ENCODE measurements around the gene LMCD1. TPM values are rescaled to one million over a fixed set of nuclear protein-coding genes. Genes with fewer than 3 reads are reported as not detected.

Gene LMCD1
- total and polyA plus RNA-seq, 2 donors (not counting 1 experiment from before 2014, with no cell fraction given): 1.4 to 4.9 TPM

DNA sequence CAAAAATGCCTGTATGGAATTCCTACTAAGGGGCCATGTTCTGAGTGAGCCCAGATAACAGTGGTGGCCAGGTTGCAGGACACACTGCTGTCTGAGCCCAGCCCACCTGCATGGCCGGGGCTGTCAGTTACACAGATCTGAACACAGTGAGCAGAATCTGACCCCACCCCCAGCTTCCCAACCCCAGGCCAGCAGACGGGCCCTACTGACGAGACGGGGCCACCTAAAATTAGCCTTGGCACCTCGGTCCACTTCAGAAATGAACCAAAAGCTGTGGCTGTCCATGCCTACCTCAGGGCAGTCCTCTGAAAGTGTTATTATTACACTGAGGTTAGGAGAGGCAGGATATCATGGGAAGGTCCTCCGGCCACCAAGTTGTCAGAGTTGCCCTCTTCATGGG is 51.8 kb downstream of the LMCD1 start:
- TF ChIP-seq EZH2 (IDR thresholded peaks at IDR 0.05; ENCODE audit: borderline replicate concordance, insufficient read depth, low read depth, low read length, poor library complexity, severe bottlenecking): no peak
- TF ChIP-seq, protein P1, sequence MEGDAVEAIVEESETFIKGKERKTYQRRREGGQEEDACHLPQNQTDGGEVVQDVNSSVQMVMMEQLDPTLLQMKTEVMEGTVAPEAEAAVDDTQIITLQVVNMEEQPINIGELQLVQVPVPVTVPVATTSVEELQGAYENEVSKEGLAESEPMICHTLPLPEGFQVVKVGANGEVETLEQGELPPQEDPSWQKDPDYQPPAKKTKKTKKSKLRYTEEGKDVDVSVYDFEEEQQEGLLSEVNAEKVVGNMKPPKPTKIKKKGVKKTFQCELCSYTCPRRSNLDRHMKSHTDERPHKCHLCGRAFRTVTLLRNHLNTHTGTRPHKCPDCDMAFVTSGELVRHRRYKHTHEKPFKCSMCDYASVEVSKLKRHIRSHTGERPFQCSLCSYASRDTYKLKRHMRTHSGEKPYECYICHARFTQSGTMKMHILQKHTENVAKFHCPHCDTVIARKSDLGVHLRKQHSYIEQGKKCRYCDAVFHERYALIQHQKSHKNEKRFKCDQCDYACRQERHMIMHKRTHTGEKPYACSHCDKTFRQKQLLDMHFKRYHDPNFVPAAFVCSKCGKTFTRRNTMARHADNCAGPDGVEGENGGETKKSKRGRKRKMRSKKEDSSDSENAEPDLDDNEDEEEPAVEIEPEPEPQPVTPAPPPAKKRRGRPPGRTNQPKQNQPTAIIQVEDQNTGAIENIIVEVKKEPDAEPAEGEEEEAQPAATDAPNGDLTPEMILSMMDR (IDR thresholded peaks at IDR 0.05): no peak
- Histone ChIP-seq H3K4me2 (replicated peaks; ENCODE audit: low read depth, low read length, poor library complexity, severe bottlenecking) (no peak overlapping the region), H3K27ac (ENCODE audit: low read length in 2 of 2) (no peak overlapping the region), H2AFZ (ENCODE audit: insufficient read depth, low read depth, low read length, poor library complexity, severe bottlenecking) (no peak overlapping the region), H3K27me3 (replicated peaks in 1 of 4; ENCODE audit: control extremely low read depth in 1 of 4, control insufficient read depth in 3 of 4, insufficient read depth in 4 of 4, low read length in 3 of 4) (no peaks in the 10 kb centered on the region), H4K20me1 (ENCODE audit: control insufficient read depth, insufficient read depth, low read length, poor library complexity, severe bottlenecking) (no peaks in the 10 kb centered on the region), H3K36me3 (replicated peaks in 1 of 2; ENCODE audit: control extremely low read depth in 1 of 2, control insufficient read depth in 1 of 2, extremely low read depth in 1 of 2, insufficient read depth in 2 of 2, low read length in 1 of 2) (no peaks in the 10 kb centered on the region), H3K4me1 (ENCODE audit: control insufficient read depth in 2 of 2, insufficient read depth in 2 of 2, low read length in 2 of 2) (no peaks in the 10 kb centered on the region), H3K9me3 (ENCODE audit: control extremely low read depth in 1 of 3, control insufficient read depth in 2 of 3, insufficient read depth in 1 of 3, low read length in 2 of 3) (peaks cover 0 to 2% (median 0%) of the 10 kb centered on the region in 3 donors), H3K4me3 (ENCODE audit: control extremely low read depth in 1 of 5, extremely low read depth in 1 of 5, insufficient read depth in 1 of 5, low read depth in 2 of 5, low read length in 4 of 5) (no peak overlapping the region), H3K79me2 (ENCODE audit: control insufficient read depth, insufficient read depth, low read length) (no peaks in the 10 kb centered on the region), H3K9ac (ENCODE audit: low read length) (no peak overlapping the region)
- POLR2A ChIA-PET: no interaction called here
- 87% methylated on average over 4 of the region's 6 CpGs for WGBS (ENCODE audit: insufficient coverage)
- no peaks in the 10 kb centered on the region for H3K9me3 Mint-ChIP-seq (ENCODE audit: insufficient read depth)
- no peaks in the 10 kb centered on the region for H3K27me3 Mint-ChIP-seq
- intact Hi-C loops (cut with micrococcal nuclease): no loop called here
- CTCF ChIA-PET: no interaction called here
- no peak for DNase-seq
- H3K27ac Mint-ChIP-seq: no peak overlapping the region
- H3K4me3 Mint-ChIP-seq: no peak overlapping the region
- ATAC-seq (ENCODE audit: low read depth): no peak
- H3K4me1 Mint-ChIP-seq: no peaks in the 10 kb centered on the region

DNA sequence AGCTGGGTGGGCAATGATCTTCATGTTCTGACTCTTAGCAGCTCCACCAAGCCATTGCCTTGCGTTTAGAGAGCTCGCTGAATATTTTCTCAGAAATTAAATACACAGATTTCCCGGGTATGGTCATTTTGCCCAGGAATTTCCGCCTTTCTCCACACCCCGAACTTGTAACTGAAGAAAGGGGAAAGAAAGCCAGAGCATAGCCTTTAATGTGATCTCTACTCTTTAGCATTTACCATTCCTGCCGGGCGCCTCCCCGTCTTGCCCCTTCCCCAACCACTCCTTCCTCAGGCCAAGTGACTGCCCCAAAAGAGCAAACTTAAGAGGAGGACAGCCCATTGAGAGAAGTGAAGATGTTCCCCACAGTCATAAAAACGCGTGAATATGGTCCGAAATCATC is 53.1 kb downstream of the LMCD1 start:
- DNase-seq (no peak), ATAC-seq (ENCODE audit: low read depth) (no peak)
- Mint-ChIP-seq H3K27me3 (no peaks in the 10 kb centered on the region), H3K4me1 (no peaks in the 10 kb centered on the region), H3K27ac (no peak overlapping the region), H3K4me3 (no peak overlapping the region), H3K9me3 (ENCODE audit: insufficient read depth) (no peaks in the 10 kb centered on the region)
- ChIA-PET POLR2A (no interaction called here), CTCF (no interaction called here)
- Histone ChIP-seq H3K79me2 (ENCODE audit: control insufficient read depth, insufficient read depth, low read length) (no peaks in the 10 kb centered on the region), H3K4me1 (ENCODE audit: control insufficient read depth in 2 of 2, insufficient read depth in 2 of 2, low read length in 2 of 2) (no peaks in the 10 kb centered on the region), H3K9ac (ENCODE audit: low read length) (no peak overlapping the region), H3K4me3 (ENCODE audit: control extremely low read depth in 1 of 5, extremely low read depth in 1 of 5, insufficient read depth in 1 of 5, low read depth in 2 of 5, low read length in 4 of 5) (no peak overlapping the region), H3K9me3 (ENCODE audit: control extremely low read depth in 1 of 3, control insufficient read depth in 2 of 3, insufficient read depth in 1 of 3, low read length in 2 of 3) (peaks cover 0 to 2% (median 0%) of the 10 kb centered on the region in 3 donors), H4K20me1 (ENCODE audit: control insufficient read depth, insufficient read depth, low read length, poor library complexity, severe bottlenecking) (no peaks in the 10 kb centered on the region), H3K4me2 (replicated peaks; ENCODE audit: low read depth, low read length, poor library complexity, severe bottlenecking) (no peak overlapping the region), H2AFZ (ENCODE audit: insufficient read depth, low read depth, low read length, poor library complexity, severe bottlenecking) (no peak overlapping the region), H3K36me3 (replicated peaks in 1 of 2; ENCODE audit: control extremely low read depth in 1 of 2, control insufficient read depth in 1 of 2, extremely low read depth in 1 of 2, insufficient read depth in 2 of 2, low read length in 1 of 2) (no peaks in the 10 kb centered on the region), H3K27ac (ENCODE audit: low read length in 2 of 2) (no peak overlapping the region), H3K27me3 (replicated peaks in 1 of 4; ENCODE audit: control extremely low read depth in 1 of 4, control insufficient read depth in 3 of 4, insufficient read depth in 4 of 4, low read length in 3 of 4) (no peaks in the 10 kb centered on the region)
- 93% methylated on average over 8 of the region's 11 CpGs for WGBS (ENCODE audit: insufficient coverage)
- intact Hi-C loops (cut with micrococcal nuclease): no loop called here
- TF ChIP-seq EZH2 (IDR thresholded peaks at IDR 0.05; ENCODE audit: borderline replicate concordance, insufficient read depth, low read depth, low read length, poor library complexity, severe bottlenecking): no peak
- TF ChIP-seq, protein P1 (IDR thresholded peaks at IDR 0.05): no peak
